Osteoblast (primary cell): ENCODE data around the gene C17orf100. TPM values are rescaled to one million over a fixed set of nuclear protein-coding genes. Genes with fewer than 3 reads are reported as not detected.

ENCODE experiments used
- DNase-seq: peaks from one replicate; pipeline ENCODE4 v3.0.0; 2011; ENCODE audit warnings: low spot score, mixed read lengths; ENCODE audit not compliant: insufficient read length; ENCODE audit errors: missing footprints
- H2AFZ ChIP-seq: 2 replicates; pipeline ENCODE4 v1.6.0; 2011; ENCODE audit warnings: mild to moderate bottlenecking, low read length
- H3K27ac ChIP-seq: 2 replicates; pipeline ENCODE4 v1.5.1; 2011; ENCODE audit warnings: mild to moderate bottlenecking, low read depth, low read length, moderate library complexity
- H3K27me3 ChIP-seq: 2 replicates; pipeline ENCODE4 v1.6.0; 2012; ENCODE audit warnings: mild to moderate bottlenecking, control low read depth, inconsistent platforms, low read length, moderate library complexity; ENCODE audit not compliant: insufficient read depth
- H3K36me3 ChIP-seq: 2 replicates; pipeline ENCODE4 v1.5.1; 2011; ENCODE audit warnings: mild to moderate bottlenecking, low read length, control low read depth, moderate library complexity; ENCODE audit not compliant: insufficient read depth
- H3K4me1 ChIP-seq: 2 replicates; pipeline ENCODE4 v1.5.1; 2011; ENCODE audit warnings: mild to moderate bottlenecking, low read length, control low read depth, moderate library complexity; ENCODE audit not compliant: insufficient read depth
- H3K4me2 ChIP-seq: 2 replicates; pipeline ENCODE4 v1.6.0; 2011; ENCODE audit warnings: mild to moderate bottlenecking, low read length; ENCODE audit not compliant: insufficient read depth
- H3K4me3 ChIP-seq: fragments of 200-600 bp; sonication (generic); 3 replicates; pipeline ENCODE4 v1.5.1; 2012; ENCODE audit warnings: mild to moderate bottlenecking, low read length, inconsistent platforms; ENCODE audit not compliant: insufficient read depth
- H3K79me2 ChIP-seq: 2 replicates; pipeline ENCODE4 v1.6.0; 2012; ENCODE audit warnings: mild to moderate bottlenecking, low read length, control low read depth, inconsistent platforms; ENCODE audit not compliant: insufficient read depth
- H3K9me3 ChIP-seq: 2 replicates; pipeline ENCODE4 v1.5.1; 2011; ENCODE audit warnings: low read depth, low read length, control low read depth
- H4K20me1 ChIP-seq: 2 replicates; pipeline ENCODE4 v1.6.0; 2012; ENCODE audit warnings: mild to moderate bottlenecking, low read length, control low read depth; ENCODE audit not compliant: insufficient read depth
- total RNA-seq: library from RNA; depleted of rRNA; stranded (reverse); fragments of >200 nt; gene quantifications from 2 replicates; pipeline ENCODE4 v1.2.3, GENCODE V29; 2012
- TF ChIP-seq, protein P1 (sequence below): IDR thresholded peaks from 2 replicates; pipeline ENCODE4 v1.5.1; 2011; ENCODE audit warnings: mild to moderate bottlenecking, low read depth, low read length, moderate library complexity; ENCODE audit errors: extremely low read depth

C17orf100 gene
- total RNA-seq, 1 donor = 0.72 TPM

DNA sequence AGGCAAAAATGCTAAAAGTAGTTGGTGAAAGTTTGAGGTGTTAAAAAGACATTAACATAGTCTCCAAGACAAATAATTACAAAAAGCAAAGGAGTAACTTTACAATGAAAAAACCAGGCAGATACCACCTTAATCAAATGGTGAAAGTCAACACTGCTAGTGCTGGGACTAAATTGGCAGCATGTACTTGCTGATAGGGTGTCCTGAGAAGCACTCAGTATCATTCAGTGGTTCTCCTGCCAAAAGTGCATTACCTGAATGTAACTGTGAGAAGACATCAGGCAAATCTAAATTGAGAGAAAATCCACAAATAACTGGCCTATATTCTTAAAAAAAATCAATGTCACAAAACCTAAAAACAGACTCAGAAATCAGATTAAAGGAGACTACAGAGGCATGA, 19.0 kb upstream of the C17orf100 start:
- no peak overlapping the region for H3K4me3 ChIP-seq
- DNase-seq = no peak
- H3K79me2 ChIP-seq = peaks cover 29% of the 10 kb centered on the region

DNA sequence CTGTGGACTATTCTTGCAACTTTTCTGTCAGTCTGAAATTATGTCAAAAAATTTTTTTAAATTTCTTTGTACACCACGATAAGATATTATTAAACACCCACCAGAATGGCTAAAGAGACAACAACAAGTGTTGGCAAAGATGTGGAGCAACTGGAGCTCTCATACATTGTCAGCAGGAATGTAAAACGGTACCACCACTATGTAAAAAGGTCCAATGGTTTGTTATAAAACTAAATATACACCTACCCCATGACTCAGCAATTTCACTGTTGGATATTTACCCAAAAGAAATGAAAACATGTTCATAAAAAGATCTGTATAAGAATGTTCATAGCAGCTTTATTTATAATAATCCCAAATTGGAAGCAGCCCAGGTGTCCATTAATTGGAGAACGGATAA, 18.3 kb upstream of the C17orf100 start:
- peaks cover 42% of the 10 kb centered on the region for H3K36me3 ChIP-seq

More for the DNA sequence above, 19.0 kb upstream of the C17orf100 start:
- peaks cover 3% of the 10 kb centered on the region for H4K20me1 ChIP-seq
- no peak overlapping the region for H2AFZ ChIP-seq
- H3K4me1 ChIP-seq = peaks cover 4% of the 10 kb centered on the region
- no peak overlapping the region for H3K27ac ChIP-seq
- H3K4me2 ChIP-seq = no peak overlapping the region
- TF ChIP-seq, protein P1, sequence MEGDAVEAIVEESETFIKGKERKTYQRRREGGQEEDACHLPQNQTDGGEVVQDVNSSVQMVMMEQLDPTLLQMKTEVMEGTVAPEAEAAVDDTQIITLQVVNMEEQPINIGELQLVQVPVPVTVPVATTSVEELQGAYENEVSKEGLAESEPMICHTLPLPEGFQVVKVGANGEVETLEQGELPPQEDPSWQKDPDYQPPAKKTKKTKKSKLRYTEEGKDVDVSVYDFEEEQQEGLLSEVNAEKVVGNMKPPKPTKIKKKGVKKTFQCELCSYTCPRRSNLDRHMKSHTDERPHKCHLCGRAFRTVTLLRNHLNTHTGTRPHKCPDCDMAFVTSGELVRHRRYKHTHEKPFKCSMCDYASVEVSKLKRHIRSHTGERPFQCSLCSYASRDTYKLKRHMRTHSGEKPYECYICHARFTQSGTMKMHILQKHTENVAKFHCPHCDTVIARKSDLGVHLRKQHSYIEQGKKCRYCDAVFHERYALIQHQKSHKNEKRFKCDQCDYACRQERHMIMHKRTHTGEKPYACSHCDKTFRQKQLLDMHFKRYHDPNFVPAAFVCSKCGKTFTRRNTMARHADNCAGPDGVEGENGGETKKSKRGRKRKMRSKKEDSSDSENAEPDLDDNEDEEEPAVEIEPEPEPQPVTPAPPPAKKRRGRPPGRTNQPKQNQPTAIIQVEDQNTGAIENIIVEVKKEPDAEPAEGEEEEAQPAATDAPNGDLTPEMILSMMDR = no peak
- H3K9me3 ChIP-seq = no peaks in the 10 kb centered on the region
- H3K27me3 ChIP-seq = no peaks in the 10 kb centered on the region
- H3K36me3 ChIP-seq = peaks cover 48% of the 10 kb centered on the region

GRCh38 chr17:6636105-6636504, 15.5 kb upstream of the C17orf100 start:
- Histone ChIP-seq H3K4me2 (no peak overlapping the region), H3K79me2 (peaks cover 55% of the 10 kb centered on the region), H3K9me3 (no peaks in the 10 kb centered on the region), H3K27ac (no peak overlapping the region), H2AFZ (no peak overlapping the region), H3K4me1 (peaks cover 12% of the 10 kb centered on the region), H3K27me3 (no peaks in the 10 kb centered on the region), H4K20me1 (peaks cover 14% of the 10 kb centered on the region), H3K36me3 (peaks cover 33% of the 10 kb centered on the region), H3K4me3 (no peak overlapping the region)
- TF ChIP-seq, protein P1 = no peak
- DNase-seq = no peak

More for the DNA sequence above, 18.3 kb upstream of the C17orf100 start:
- DNase-seq = no peak
- H3K4me1 ChIP-seq = peaks cover 2% of the 10 kb centered on the region
- H3K27me3 ChIP-seq = no peaks in the 10 kb centered on the region
- H4K20me1 ChIP-seq = peaks cover 9% of the 10 kb centered on the region
- no peak overlapping the region for H2AFZ ChIP-seq
- TF ChIP-seq, protein P1 = no peak
- no peak overlapping the region for H3K4me3 ChIP-seq
- no peak overlapping the region for H3K27ac ChIP-seq
- no peak overlapping the region for H3K4me2 ChIP-seq
- H3K79me2 ChIP-seq = peaks cover 36% of the 10 kb centered on the region
- H3K9me3 ChIP-seq = no peaks in the 10 kb centered on the region

- no peak overlapping the region for H2AFZ ChIP-seq
Measured at GRCh38 chr17:6636616-6637457, 14.7 kb upstream of the C17orf100 start.

More at GRCh38 chr17:6636616-6637457, 14.7 kb upstream of the C17orf100 start:
- peaks cover 58% of the 10 kb centered on the region for H3K79me2 ChIP-seq
- peaks cover 17% of the 10 kb centered on the region for H3K4me1 ChIP-seq
- TF ChIP-seq, protein P1 = no peak
- no peak overlapping the region for H3K27ac ChIP-seq
- no peaks in the 10 kb centered on the region for H3K27me3 ChIP-seq
- H3K4me2 ChIP-seq = no peak overlapping the region
- H3K4me3 ChIP-seq = no peak overlapping the region
- DNase-seq = no peak
- H3K9me3 ChIP-seq = no peaks in the 10 kb centered on the region
- peaks cover 28% of the 10 kb centered on the region for H3K36me3 ChIP-seq
- H4K20me1 ChIP-seq = peaks cover 21% of the 10 kb centered on the region
